Measurements from ENCODE around the gene CPXM1.

CPXM1 gene

GRCh38 chr20:2763186-2763585 lies 37.2 kb downstream of the CPXM1 start:
- DNase-seq (ENCODE audit: low spot score), result no peak

GRCh38 chr20:2762578-2763131 lies 37.8 kb downstream of the CPXM1 start:
- peak; percentile 40 for DNase-seq (ENCODE audit: low spot score)

- DNase-seq (ENCODE audit: low spot score), result no peak
Measured at GRCh38 chr20:2761885-2762284, 38.5 kb downstream of the CPXM1 start.

- no peak for DNase-seq (ENCODE audit: low spot score)
Measured at GRCh38 chr20:2760952-2761305, 39.5 kb downstream of the CPXM1 start.

- DNase-seq (ENCODE audit: low spot score), result no peak
Measured at GRCh38 chr20:2760297-2760951, 40.0 kb downstream of the CPXM1 start.

GRCh38 chr20:2759603-2760296 lies 40.7 kb downstream of the CPXM1 start:
- no peak for DNase-seq (ENCODE audit: low spot score)

- DNase-seq (ENCODE audit: low spot score), result no peak
Measured at GRCh38 chr20:2759143-2759542, 41.3 kb downstream of the CPXM1 start.

GRCh38 chr20:2757969-2758368 lies 42.5 kb downstream of the CPXM1 start:
- no peak for DNase-seq (ENCODE audit: low spot score)

GRCh38 chr20:2757001-2757400 lies 43.4 kb downstream of the CPXM1 start:
- DNase-seq (ENCODE audit: low spot score), result no peak

GRCh38 chr20:2756056-2756611 lies 44.3 kb downstream of the CPXM1 start:
- peak; percentile 37 for DNase-seq (ENCODE audit: low spot score)

- DNase-seq (ENCODE audit: low spot score), result no peak
Measured at GRCh38 chr20:2755451-2756055, 44.9 kb downstream of the CPXM1 start.

GRCh38 chr20:2754424-2754823 lies 46.0 kb downstream of the CPXM1 start:
- DNase-seq (ENCODE audit: low spot score), result peak; percentile 36

GRCh38 chr20:2753461-2754040 lies 46.9 kb downstream of the CPXM1 start:
- peak; percentile 28 for DNase-seq (ENCODE audit: low spot score)

- no peak for DNase-seq (ENCODE audit: low spot score)
Measured at GRCh38 chr20:2752567-2753460, 47.6 kb downstream of the CPXM1 start.

- no peak for DNase-seq (ENCODE audit: low spot score)
Measured at GRCh38 chr20:2751878-2752566, 48.4 kb downstream of the CPXM1 start.

- DNase-seq (ENCODE audit: low spot score), result peak; percentile 50
Measured at GRCh38 chr20:2751347-2751877, 49.0 kb downstream of the CPXM1 start.

GRCh38 chr20:2750491-2751251 lies 49.8 kb downstream of the CPXM1 start:
- DNase-seq (ENCODE audit: low spot score), result no peak

- no peak for DNase-seq (ENCODE audit: low spot score)
Measured at GRCh38 chr20:2749951-2750490, 50.4 kb downstream of the CPXM1 start.

GRCh38 chr20:2749343-2749950 lies 51.0 kb downstream of the CPXM1 start:
- DNase-seq (ENCODE audit: low spot score), result peak; percentile 47

All from left forelimb (tissue), 1 donor.